SJCRH30 (cell line): ENCODE results near the gene ARHGEF7. TPM values are rescaled to one million over a fixed set of nuclear protein-coding genes. Genes with fewer than 3 reads are reported as not detected.

Source experiments
- DNase-seq, 2 experiments: peaks; one replicate each; pipeline ENCODE4 v3.0.0-alpha.2; 2015 to 2020
- H3K27ac ChIP-seq: fragments of 250-450 bp; sonication (Bioruptor Pico); 2 replicates; pipeline ENCODE4 v1.5.1; 2020; ENCODE audit warnings: mild to moderate bottlenecking, moderate library complexity
- H3K27me3 ChIP-seq: fragments of 250-450 bp; sonication (Bioruptor Pico); 2 replicates; pipeline ENCODE4 v1.5.1; 2020; ENCODE audit warnings: mild to moderate bottlenecking, moderate library complexity
- H3K36me3 ChIP-seq: fragments of 250-450 bp; sonication (Bioruptor Pico); 2 replicates; pipeline ENCODE4 v1.5.1; 2020; ENCODE audit warnings: mild to moderate bottlenecking, moderate library complexity
- H3K4me1 ChIP-seq: fragments of 250-450 bp; sonication (Bioruptor Pico); 2 replicates; pipeline ENCODE4 v1.5.1; 2020; ENCODE audit warnings: mild to moderate bottlenecking, moderate library complexity
- H3K4me3 ChIP-seq: fragments of 250-450 bp; sonication (Bioruptor Pico); 2 replicates; pipeline ENCODE4 v1.5.1; 2020; ENCODE audit warnings: mild to moderate bottlenecking, moderate library complexity
- H3K9me3 ChIP-seq: fragments of 250-450 bp; sonication (Bioruptor Pico); replicated peaks from 2 replicates; pipeline ENCODE4 v1.5.1; 2020; ENCODE audit warnings: mild to moderate bottlenecking, moderate library complexity
- total RNA-seq: library from RNA; depleted of rRNA; stranded (reverse); fragments of >200 nt; shearing (Covaris generic); gene quantifications from 2 replicates; pipeline ENCODE4 v1.2.3, GENCODE V29; 2014

ARHGEF7 gene
- total RNA-seq, 1 experiment from 2014 or later: 34.6 TPM

DNA sequence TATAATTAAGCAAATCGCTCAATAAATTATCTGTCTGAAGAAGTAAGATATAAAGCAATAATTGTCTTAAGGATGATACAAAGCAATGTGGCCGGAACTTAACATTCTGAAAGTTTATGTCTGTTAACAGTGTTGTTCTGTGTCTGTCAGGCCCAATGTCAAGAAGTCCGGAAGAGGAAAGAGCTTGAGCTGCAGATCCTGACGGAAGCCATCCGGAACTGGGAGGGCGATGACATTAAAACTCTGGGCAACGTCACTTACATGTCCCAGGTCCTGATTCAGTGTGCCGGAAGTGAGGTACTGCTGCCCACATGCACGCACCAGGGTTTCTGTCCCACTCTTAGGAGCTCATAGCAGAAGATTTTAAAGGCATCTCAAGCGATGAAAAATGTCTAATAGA, 160.3 kb downstream of the ARHGEF7 start:
- Histone ChIP-seq H3K4me1 (no peaks in the 10 kb centered on the region), H3K27ac (no peak overlapping the region), H3K36me3 (peaks cover 5% of the 10 kb centered on the region; the same call in 1 of the 2 replicates), H3K4me3 (no peak overlapping the region), H3K27me3 (no peaks in the 10 kb centered on the region), H3K9me3 (no peaks in the 10 kb centered on the region)
- DNase-seq: no peak

DNA sequence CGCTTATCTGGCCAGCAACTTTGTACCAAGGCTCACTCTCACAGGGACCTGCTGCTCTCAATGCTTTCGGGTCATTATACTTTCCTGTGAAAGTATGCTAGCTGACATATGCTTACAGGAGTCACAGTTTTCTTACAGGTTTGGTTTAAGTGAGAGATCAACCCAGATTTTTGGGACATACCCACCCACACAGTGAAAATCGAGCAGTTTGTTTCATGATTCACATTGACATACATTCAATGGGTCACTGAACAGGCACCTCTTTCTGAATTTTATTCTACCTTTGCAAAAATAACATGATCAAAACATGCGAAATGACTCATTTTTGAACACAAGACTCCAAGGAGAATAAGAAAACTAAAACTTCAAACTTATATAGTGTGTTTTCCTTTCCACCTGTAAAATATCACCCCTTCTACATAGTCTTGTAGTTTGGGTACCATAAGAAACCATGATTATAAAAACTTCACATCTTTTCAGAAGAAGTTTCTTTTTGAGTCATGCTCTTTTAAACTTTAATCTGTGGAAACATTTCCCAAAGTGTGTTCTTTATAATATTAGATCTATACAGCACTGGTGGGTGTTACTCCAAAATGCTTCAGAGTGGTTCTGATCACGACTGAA, 161.0 kb downstream of the ARHGEF7 start:
- no peaks in the 10 kb centered on the region for H3K9me3 ChIP-seq
- H3K27ac ChIP-seq: no peak overlapping the region
- H3K36me3 ChIP-seq: peaks cover 2% of the 10 kb centered on the region; the same call in 1 of the 2 replicates
- no peak overlapping the region for H3K4me3 ChIP-seq
- no peak for DNase-seq
- H3K4me1 ChIP-seq: no peaks in the 10 kb centered on the region
- no peaks in the 10 kb centered on the region for H3K27me3 ChIP-seq

DNA sequence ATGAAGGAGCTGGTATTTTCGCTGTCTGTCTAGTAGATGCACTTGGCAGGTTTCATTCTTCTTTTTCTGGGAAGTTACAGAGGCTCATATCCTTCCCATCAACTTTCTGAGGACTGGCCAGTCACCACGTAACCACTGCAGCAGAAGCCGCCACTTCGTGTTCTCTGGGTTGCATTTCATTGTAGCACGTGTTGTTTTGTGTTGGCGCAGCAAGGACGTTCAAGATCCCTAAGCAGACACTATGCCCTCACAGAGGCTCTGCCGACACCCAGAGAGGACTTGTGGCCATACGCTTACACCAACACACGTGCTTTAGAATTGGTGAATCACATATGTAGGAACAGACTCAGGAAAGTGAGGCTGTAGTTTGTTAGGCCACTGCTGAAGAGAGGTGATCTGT, 163.1 kb downstream of the ARHGEF7 start:
- no peaks in the 10 kb centered on the region for H3K4me1 ChIP-seq
- H3K27me3 ChIP-seq: no peaks in the 10 kb centered on the region
- H3K9me3 ChIP-seq: no peaks in the 10 kb centered on the region
- no peak for DNase-seq
- no peak overlapping the region for H3K27ac ChIP-seq
- H3K36me3 ChIP-seq: peaks cover 2% of the 10 kb centered on the region
- no peak overlapping the region for H3K4me3 ChIP-seq

DNA sequence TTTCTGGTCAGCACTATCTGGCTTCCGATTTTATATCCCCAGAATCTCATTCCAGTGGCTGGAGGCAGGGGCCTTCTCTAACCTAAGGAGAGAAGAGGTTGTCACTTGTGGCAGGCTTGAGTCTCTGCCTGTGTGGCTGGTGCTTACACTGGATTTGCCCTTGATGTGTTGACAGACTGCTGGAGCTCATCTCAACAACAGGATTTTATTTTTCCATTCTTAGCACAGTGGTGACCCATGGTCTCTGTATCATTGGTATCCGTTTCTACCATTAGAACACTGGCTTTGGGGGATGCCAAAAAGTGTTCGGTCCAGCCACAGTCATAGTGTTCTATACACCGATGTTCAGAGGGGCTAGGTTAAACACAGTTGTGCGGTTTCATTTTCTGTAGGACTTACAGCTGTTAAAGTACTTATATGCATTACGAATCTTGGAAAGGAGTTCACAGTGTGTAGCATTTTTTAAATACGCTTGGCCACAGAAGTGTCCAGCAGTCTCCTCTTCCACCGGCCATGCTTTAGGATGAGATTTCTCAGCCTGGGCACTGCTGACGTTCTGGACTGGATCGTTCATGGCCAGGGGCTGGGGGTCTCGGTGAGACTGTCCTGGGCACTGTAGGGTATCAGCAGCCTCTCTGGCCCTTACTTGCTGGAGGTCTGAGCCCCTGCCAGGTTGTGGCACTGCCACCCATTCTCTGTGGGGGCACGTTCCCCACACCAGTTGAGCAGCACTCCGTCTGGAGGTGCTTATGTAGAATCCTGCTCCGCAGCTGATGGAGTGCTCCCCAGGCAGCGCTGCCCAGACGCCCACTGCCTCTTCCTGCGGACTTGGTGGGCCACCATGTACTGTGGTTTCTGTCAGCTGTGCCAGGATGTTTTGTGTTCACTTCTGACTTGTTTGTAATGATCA, 163.9 kb downstream of the ARHGEF7 start:
- Histone ChIP-seq H3K4me3 (no peak overlapping the region), H3K4me1 (no peaks in the 10 kb centered on the region), H3K36me3 (peaks cover 2% of the 10 kb centered on the region), H3K27me3 (no peaks in the 10 kb centered on the region), H3K27ac (no peak overlapping the region), H3K9me3 (no peaks in the 10 kb centered on the region)
- DNase-seq: no peak

DNA sequence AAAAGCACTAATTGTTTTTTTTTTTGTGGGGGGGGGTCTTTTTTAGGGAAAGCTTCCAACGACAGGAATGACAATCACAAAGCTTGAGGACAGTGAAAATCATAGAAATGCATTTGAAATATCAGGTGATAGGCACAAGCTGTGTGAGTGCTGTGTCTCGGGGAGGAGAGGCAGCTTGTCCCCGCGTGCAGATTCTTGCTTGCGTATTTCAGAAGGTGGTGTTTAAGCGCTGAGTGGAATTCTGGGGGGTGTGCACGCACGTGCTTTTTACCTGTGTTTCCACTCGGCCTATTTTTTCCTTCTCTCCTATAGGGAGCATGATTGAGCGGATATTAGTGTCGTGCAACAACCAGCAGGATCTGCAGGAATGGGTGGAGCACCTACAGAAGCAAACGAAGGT, 165.1 kb downstream of the ARHGEF7 start:
- Histone ChIP-seq H3K27ac (no peak overlapping the region), H3K27me3 (no peaks in the 10 kb centered on the region), H3K36me3 (no peaks in the 10 kb centered on the region; the same call in 1 of the 2 replicates), H3K4me3 (no peak overlapping the region), H3K4me1 (no peaks in the 10 kb centered on the region), H3K9me3 (no peaks in the 10 kb centered on the region)
- no peak for DNase-seq

DNA sequence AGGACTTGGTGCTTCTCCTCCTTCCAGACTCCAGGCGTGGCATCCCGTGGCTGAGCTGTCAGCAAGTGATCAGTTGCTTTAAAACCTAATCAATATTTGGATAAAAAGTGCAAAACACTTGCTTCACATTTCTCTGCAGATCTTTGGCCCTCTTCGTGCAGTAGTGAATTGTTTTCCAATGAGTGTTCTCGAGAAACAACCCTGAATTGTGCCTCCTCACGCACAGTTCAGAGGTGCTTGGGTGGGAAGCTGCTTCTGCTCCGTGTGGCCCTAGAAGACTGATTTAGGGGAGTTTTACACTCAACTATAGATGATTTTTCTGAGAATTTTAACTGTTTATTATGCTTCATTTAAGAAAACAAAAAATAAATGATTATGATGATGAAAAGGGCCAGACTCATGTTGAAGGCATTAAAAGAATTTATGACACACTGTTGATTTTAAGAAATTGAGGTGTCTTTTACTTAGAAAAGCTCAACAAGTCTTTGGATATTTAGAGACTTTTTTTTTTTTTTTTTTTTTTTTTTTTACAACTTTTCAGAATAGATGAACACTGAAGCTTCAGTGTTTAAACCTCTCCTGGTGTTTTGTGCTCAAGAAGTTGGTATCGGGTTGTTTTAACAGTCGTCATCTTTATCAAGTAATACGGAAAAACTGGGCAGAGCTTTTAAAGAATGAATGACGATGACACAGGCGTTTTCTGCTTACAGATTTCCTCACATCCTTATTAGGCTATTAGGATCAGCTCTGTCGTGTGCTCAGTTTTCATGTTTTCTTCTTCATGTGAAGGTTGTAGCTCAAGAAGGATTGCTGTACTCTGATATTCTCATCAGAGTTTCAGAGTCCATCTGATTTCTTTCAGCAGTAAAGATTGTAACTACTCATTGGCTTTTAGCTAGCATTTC, 165.8 kb downstream of the ARHGEF7 start:
- Histone ChIP-seq H3K4me3 (no peak overlapping the region), H3K9me3 (no peaks in the 10 kb centered on the region), H3K36me3 (no peaks in the 10 kb centered on the region; the same call in 1 of the 2 replicates), H3K27ac (no peak overlapping the region), H3K4me1 (no peaks in the 10 kb centered on the region), H3K27me3 (no peaks in the 10 kb centered on the region)
- DNase-seq: no peak

DNA sequence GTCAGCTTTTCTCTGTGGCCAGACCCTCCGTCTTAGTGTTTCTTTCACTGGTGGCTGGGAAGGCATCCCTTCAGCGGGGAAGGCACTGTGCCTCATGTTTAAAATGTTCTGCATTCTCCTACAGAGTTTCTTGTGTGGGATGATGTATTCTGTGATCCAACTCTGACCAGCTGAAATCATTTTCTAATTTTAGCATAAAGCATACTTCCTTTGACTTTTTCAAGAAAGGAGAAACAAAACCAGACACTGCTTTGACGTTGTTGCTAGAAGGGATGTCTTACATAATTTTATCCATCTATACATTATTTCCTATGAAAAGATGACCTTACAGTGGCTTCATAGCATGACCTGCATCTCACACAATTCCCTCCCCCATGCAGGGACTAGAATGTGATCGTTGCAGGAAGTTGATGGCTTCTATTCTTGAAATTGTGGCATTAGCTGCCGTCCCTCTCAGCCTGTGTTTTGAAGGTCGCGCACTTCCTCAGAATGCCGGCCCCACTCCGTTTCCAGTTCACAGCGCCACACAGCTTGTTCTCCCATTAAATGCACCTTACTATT, 166.7 kb downstream of the ARHGEF7 start:
- Histone ChIP-seq H3K4me3 (no peak overlapping the region), H3K9me3 (no peaks in the 10 kb centered on the region), H3K36me3 (no peaks in the 10 kb centered on the region; the same call in 1 of the 2 replicates), H3K27ac (no peak overlapping the region), H3K4me1 (no peaks in the 10 kb centered on the region), H3K27me3 (no peaks in the 10 kb centered on the region)
- DNase-seq: no peak

DNA sequence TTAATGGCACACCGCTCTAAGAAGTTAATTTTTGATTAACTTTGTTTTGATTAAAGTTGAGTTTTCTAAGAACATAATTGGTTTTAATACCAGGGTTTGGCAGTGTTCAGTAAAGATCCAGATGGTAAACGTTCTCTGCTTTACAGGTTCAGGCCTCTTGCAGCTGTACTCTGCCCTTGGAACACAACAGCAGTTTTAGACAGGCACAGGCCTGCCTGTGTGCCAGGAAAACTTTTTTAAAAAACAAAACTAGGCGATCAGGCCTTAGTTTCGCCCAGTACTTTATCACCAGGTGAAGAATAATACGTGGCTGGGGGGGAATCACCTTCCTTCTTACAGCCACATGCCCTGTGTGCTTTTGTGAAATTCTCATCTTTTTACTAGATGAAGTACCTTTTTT, 167.3 kb downstream of the ARHGEF7 start:
- Histone ChIP-seq H3K9me3 (no peaks in the 10 kb centered on the region), H3K4me1 (peaks cover 3% of the 10 kb centered on the region), H3K27me3 (no peaks in the 10 kb centered on the region), H3K36me3 (no peaks in the 10 kb centered on the region; the same call in 1 of the 2 replicates), H3K4me3 (no peak overlapping the region), H3K27ac (no peak overlapping the region)
- DNase-seq: no peak

DNA sequence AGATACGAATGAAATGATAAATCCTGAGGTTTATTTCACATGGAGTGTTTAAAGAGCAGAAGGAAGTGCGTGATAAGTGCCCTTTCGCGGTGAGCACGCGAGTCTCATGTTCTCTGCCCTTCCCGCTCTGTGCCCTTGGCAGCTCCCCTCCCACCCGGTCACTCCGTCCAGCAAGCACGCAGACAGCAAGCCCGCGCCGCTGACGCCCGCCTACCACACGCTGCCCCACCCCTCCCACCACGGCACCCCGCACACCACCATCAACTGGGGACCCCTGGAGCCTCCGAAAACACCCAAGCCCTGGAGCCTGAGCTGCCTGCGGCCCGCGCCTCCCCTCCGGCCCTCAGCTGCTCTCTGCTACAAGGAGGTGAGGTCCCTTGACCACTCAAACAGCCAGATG, 167.9 kb downstream of the ARHGEF7 start:
- Histone ChIP-seq H3K27ac (no peak overlapping the region), H3K36me3 (no peaks in the 10 kb centered on the region; the same call in 1 of the 2 replicates), H3K4me1 (peaks cover 9% of the 10 kb centered on the region), H3K4me3 (no peak overlapping the region), H3K27me3 (no peaks in the 10 kb centered on the region), H3K9me3 (no peaks in the 10 kb centered on the region)
- no peak for DNase-seq

DNA sequence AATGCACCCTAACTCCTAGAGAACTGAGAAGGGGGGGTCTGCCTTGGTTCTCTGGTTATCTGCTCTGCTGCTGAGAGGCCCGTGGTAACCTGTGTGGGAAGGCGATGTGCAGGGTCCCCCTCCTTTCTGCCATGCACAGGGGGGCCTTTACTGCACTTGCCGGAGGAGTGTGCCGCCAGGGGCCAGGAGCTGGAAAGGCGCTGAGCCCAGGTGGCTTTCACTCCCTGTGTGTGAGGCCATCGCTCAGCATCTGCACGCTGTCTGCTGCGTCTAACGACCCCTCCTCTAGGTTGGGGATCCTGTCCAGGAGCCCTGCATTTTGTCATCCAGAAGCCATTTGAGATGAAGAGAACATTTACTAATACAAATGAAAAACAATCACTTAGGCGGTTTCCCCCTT, 168.3 kb downstream of the ARHGEF7 start:
- Histone ChIP-seq H3K9me3 (no peaks in the 10 kb centered on the region), H3K36me3 (no peaks in the 10 kb centered on the region; the same call in 1 of the 2 replicates), H3K4me3 (no peak overlapping the region), H3K27ac (no peak overlapping the region), H3K27me3 (no peaks in the 10 kb centered on the region), H3K4me1 (peaks cover 12% of the 10 kb centered on the region)
- DNase-seq: no peak

DNA sequence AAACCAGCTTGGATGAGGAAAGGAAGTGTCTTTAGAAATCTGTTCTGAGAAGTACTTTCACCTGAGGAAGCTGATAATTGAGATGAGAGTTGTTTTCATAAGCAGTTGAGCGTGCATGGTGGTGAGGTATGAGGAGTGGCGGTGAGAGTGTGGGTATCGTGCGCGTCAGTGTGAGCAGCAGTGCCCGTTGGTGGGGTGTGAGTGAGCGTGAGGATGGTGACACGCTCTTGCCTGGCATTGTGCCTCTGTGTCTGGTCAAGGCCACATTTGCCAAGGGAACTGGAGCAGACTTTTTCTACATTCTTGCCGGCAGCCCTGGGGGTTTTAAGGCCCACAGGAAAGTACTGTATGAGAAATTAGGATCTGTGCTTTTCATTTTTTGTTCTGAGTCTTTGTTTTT, 168.9 kb downstream of the ARHGEF7 start:
- no peak for DNase-seq

DNA sequence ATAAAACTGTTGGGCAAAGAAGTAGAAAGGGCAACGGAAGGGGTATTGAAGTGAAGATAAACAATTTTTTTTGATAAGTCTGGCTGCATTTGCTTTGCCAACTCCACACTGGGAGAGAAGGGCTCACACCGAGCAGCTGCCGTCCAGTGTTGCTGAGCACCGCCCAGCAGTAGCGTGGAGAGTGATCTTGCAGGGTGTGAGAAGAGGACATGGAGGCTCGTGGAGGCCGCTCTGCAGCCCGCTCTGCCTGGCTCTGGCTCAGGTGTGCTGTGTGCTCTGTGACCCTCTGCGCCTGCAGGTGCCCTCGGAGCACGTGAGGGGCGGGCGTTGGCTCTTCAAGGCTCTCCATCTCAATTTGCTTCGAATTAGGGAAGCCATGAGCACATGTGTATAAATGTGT, 169.5 kb downstream of the ARHGEF7 start:
- no peaks in the 10 kb centered on the region for H3K9me3 ChIP-seq
- no peaks in the 10 kb centered on the region for H3K27me3 ChIP-seq
- H3K27ac ChIP-seq: no peak overlapping the region
- no peaks in the 10 kb centered on the region; the same call in 1 of the 2 replicates for H3K36me3 ChIP-seq
- DNase-seq: no peak
- H3K4me1 ChIP-seq: peaks cover 20% of the 10 kb centered on the region
- H3K4me3 ChIP-seq: no peak overlapping the region

More for the DNA sequence above, 168.9 kb downstream of the ARHGEF7 start:
- no peaks in the 10 kb centered on the region; the same call in 1 of the 2 replicates for H3K36me3 ChIP-seq
- H3K4me1 ChIP-seq: peaks cover 15% of the 10 kb centered on the region
- no peak overlapping the region for H3K4me3 ChIP-seq
- H3K27me3 ChIP-seq: no peaks in the 10 kb centered on the region
- no peaks in the 10 kb centered on the region for H3K9me3 ChIP-seq
- H3K27ac ChIP-seq: no peak overlapping the region

DNA sequence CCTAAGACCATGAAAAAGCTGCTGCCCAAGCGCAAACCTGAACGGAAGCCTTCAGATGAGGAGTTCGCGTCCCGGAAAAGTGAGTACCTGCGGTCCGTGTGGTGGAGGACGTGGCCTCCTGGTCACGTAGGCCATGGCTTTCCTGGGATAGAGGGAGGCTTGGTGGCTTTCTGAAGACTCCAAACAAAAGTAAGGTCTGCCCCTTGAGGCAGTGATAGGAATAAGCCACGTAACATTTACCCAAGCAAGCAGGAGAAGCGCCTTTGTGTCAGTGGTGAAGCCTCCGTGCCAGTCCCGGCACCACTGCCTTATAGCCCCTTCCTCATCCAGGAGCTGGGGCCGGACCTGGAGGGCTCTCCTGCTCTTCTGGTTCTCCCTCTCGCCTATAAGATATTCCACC, 171.1 kb downstream of the ARHGEF7 start:
- H3K4me1 ChIP-seq: peaks cover 20% of the 10 kb centered on the region
- no peak overlapping the region for H3K4me3 ChIP-seq
- H3K36me3 ChIP-seq: no peaks in the 10 kb centered on the region; the same call in 1 of the 2 replicates
- DNase-seq: no peak
- H3K27me3 ChIP-seq: no peaks in the 10 kb centered on the region
- H3K27ac ChIP-seq: no peak overlapping the region
- no peaks in the 10 kb centered on the region for H3K9me3 ChIP-seq

DNA sequence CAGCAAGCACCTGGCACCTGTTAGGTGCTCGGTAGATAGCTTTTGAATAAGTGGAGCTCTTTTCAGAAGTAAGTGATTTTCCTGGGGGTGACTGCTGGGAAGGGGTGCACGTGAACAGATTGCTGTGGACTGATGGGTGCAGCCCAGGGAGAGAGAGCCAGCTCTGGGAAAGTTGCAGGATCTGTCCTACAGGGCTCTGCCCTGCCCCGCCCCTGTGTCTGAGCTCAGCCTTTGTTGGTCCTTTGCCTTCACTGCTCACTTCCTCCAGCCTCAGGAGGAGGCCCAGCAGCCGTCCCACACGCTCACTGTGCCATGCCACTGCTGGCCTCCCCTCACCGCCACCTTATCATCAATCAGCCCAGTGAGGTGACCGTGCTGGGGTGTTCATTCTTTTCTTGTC, 171.6 kb downstream of the ARHGEF7 start:
- Histone ChIP-seq H3K4me3 (no peak overlapping the region), H3K36me3 (no peaks in the 10 kb centered on the region), H3K27me3 (no peaks in the 10 kb centered on the region), H3K27ac (no peak overlapping the region), H3K4me1 (peaks cover 20% of the 10 kb centered on the region), H3K9me3 (no peaks in the 10 kb centered on the region)
- DNase-seq: no peak
